GM19193 (cell line): ENCODE results near the gene PROSER3.

Experiments
- POLR2A ChIP-seq: IDR thresholded peaks from 4 replicates; pipeline ENCODE4 v1.6.1; 2011; ENCODE audit not compliant: insufficient read depth, insufficient read length; ENCODE audit errors: extremely low read depth

The PROSER3 gene

GRCh38 chr19:35718345-35719041 lies 39.5 kb upstream of the PROSER3 start:
- TF ChIP-seq POLR2A: peak; percentile 57

GRCh38 chr19:35719402-35720162 lies 38.4 kb upstream of the PROSER3 start:
- no peak for TF ChIP-seq POLR2A

DNA sequence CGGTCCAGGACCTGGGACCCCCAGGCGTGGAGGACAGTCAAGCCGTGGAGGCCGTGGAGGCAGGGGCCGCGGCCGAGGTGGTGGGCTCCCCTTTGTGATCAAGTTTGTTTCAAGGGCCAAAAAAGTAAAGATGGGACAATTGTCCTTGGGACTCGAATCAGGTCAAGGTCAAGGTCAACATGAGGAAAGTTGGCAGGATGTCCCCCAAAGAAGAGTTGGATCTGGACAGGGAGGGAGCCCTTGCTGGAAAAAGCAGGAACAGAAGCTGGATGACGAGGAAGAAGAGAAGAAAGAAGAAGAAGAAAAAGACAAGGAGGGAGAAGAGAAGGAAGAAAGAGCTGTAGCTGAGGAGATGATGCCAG lies 37.8 kb upstream of the PROSER3 start:
- TF ChIP-seq POLR2A: no peak

- TF ChIP-seq POLR2A: peak; percentile 21
Observed at GRCh38 chr19:35720648-35721047, 37.3 kb upstream of the PROSER3 start.

- peak; percentile 28 for TF ChIP-seq POLR2A
Observed at GRCh38 chr19:35721374-35721773, 36.6 kb upstream of the PROSER3 start.

DNA sequence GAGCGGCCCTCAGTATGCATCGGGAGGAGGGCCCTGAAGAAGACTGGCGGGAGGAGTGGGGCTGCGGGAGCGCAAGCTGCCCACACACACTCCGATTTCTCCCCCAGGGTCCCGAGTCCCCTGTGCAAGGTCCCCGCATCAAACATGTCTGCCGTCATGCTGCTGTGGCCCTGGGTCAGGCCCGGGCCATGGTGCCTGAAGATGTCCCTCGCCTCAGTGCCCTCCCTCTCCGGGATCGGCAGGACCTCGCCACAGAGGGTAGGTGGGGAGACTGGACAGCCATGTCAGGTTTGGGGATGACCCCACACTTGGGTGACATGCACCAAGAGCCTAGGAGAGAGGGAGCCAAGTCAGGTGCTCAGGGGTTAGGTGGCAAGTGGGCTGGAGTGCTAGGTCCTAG lies 35.5 kb upstream of the PROSER3 start:
- TF ChIP-seq POLR2A: no peak

DNA sequence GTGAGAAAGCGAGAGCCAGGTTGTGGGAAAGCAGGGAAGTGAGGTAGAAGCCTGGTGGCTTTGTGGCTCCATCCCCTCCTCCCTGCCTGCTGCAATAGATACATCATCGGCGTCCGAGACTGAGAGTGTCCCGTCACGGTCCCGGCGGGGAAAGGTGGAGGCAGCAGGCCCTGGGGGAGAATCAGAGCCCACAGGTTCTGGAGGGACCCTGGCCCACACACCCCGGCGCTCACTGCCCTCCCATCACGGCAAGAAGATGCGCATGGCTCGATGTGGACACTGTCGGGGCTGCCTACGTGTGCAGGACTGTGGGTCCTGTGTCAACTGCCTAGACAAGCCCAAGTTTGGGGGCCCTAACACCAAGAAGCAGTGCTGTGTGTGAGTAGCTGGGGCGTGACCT lies 35.1 kb upstream of the PROSER3 start:
- peak; percentile 16 for TF ChIP-seq POLR2A

DNA sequence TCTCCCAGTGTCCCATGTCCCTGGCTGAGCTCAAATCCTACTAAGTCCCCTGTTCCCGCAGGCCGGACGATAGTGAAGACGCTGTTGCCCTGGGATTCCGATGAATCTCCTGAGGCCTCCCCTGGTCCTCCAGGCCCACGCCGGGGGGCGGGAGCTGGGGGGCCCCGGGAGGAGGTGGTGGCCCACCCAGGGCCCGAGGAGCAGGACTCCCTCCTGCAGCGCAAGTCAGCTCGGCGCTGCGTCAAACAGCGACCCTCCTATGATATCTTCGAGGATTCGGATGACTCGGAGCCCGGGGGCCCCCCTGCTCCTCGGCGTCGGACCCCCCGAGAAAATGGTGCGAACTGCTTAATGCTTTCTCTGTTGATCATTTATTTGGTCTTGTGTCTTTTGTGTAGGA lies 34.3 kb upstream of the PROSER3 start:
- TF ChIP-seq POLR2A: no peak

- no peak for TF ChIP-seq POLR2A
Observed at GRCh38 chr19:35724560-35724959, 33.4 kb upstream of the PROSER3 start.

DNA sequence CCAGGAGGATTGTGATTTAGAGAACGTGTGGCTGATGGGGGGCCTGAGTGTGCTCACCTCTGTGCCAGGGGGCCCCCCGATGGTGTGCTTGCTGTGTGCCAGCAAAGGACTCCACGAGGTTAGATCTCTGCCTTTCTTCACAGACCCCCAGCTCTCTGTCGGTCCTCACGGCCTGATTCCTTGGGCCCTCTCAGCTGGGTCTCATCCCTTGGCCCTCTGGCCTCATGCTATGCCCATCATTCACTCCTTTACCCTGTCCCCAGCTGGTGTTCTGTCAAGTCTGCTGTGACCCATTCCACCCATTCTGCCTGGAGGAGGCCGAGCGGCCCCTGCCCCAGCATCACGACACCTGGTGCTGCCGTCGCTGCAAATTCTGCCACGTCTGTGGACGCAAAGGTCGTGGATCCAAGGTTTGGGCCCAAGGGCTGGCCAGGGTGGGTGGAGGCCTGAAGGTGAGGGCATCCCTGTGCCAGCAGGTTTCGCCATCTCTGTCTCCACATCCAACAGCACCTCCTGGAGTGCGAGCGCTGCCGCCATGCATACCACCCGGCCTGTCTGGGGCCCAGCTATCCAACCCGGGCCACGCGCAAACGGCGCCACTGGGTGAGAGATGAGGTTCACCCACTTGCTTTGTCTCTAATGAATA lies 32.6 kb upstream of the PROSER3 start:
- no peak for TF ChIP-seq POLR2A

DNA sequence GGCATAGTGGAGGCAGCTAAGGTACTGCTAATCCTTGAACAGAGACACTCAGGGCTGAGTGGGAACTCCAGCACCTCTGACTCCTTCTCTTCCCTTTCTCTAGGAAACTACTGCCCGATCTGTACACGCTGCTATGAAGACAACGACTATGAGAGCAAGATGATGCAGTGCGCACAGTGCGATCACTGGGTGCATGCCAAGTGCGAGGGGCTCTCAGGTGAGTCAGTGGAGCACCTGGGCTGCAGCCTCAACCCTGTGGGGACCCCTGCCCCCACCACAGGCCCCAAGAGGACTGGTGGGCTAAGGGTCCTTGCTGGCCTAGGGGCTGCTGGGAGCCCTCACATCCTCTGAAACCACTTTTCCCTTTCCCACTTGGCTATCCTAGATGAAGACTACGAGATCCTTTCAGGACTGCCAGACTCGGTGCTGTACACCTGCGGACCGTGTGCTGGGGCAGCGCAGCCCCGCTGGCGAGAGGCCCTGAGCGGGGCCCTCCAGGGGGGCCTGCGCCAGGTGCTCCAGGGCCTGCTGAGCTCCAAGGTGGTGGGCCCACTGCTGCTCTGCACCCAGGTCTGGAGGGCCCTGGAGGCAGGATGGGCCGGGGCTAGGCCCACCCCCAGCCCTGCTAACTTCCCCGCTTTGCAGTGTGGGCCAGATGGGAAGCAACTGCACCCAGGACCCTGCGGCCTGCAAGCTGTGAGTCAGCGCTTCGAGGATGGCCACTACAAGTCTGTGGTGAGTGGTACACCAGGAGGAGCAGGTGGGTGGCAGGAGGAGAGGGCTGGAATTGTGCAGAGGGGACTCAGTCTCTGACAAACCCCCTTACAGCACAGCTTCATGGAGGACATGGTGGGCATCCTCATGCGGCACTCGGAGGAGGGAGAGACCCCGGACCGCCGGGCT lies 30.7 kb upstream of the PROSER3 start:
- no peak for TF ChIP-seq POLR2A

DNA sequence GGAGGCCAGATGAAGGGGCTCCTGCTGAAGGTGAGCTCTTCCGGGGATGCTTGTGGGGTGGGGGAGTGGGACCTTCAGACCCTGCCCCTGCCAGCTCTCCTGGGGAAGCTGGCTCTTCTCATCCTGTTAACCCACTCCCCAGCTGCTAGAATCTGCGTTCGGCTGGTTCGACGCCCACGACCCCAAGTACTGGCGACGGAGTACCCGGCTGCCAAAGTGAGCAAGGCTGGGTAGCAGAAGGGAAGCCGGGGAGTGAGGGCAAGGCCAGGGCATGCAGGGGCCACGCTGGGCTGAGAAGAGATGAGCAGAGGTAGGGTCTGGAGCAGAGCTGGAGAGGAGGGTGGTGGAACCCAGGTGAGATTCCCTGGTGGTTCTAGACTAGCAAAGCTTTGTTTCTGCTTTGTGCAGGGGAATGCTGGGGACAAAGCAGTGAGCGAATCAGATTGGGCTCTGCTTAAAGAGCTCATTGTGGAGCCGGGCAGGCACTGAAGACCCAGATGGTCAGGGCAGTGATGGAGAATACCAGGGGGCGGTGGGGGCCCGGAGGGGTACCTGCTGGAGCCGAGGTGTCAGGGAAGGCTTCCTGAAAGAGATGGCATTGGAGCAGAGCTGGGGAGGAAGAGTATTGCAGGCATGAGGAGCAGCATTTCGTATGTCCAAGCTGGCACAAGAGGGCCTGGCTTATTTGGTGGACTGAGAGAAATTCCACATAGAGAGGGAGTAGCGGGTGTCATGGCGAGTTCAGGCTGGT lies 29.8 kb upstream of the PROSER3 start:
- TF ChIP-seq POLR2A: no peak

DNA sequence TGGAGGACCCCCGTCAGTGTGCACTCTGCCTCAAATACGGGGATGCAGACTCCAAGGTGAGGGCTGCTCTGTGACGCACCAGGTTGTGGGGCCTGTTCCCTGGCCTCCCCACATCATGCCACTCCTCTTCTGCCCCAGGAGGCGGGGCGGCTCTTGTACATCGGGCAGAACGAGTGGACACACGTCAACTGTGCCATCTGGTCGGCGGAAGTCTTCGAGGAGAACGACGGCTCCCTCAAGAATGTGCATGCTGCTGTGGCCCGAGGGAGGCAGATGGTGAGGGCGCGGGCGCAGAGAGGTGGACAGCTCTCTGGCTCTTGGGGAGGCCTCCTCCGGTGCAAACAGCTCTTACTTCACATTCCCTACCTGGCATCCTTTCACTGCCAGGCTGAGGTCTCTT lies 29.0 kb upstream of the PROSER3 start:
- no peak for TF ChIP-seq POLR2A

GRCh38 chr19:35729763-35730162 lies 28.2 kb upstream of the PROSER3 start:
- TF ChIP-seq POLR2A: no peak
